ENCODE measurements around the gene CEACAM4.
"Not testable (repeated sequence)": the region's sequence is repeated elsewhere in the genome, so short reads cannot be mapped to it uniquely, and the experiment has no call there.

Gene CEACAM4

DNA sequence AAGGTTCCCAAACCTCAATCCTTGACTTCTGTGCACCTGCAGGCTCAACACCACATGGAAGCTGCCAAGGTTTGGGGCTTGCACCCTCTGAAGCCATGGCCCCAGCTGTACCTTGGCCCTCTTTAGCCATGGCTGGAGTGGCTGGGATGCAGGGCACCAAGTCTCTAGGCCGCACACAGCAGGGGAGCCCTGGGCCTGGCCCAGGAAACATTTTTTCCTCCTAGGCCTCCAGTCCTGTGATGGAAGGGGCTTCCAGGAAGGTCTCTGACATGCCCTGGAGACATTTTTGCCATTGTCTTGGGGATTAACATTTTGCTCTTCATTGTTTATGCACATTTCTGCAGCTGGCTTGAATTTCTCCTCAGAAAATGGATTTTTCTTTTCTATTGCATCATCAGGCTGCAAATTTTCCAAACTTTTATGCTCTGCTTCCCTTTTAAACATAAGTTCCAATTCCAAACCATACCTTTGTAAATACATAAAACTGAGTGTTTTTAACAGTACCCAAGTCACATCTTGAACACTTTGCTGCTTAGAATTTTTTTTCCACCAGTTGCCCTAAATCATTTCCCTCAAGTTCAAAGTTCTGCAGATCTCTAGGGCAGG lies 44.2 kb downstream of the CEACAM4 start:
- not testable (repeated sequence) for DNase-seq

- not testable (repeated sequence) for DNase-seq
Observed at GRCh38 chr19:41581068-41581467, 45.8 kb downstream of the CEACAM4 start.

DNA sequence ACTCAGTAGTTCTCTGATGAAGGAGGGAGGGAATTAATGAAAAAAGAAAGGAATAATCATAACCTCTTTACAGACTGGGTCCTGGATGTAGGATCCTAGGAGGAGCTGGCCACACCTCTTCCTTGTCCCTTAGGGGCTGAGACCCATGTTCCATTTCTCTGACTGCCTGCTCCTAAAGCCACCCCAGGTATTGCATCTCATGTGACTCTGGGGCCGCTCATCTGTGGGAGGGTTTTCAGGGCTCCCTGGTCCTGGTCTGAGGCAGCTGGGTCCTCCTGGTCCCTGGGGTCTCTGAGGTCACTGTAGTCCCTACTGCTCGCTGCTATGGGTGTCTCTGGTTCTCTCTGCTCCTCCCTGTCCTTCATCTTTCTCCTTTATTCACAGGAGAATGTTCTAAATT lies 48.0 kb downstream of the CEACAM4 start:
- no peak for DNase-seq

GRCh38 chr19:41577833-41578232 lies 49.0 kb downstream of the CEACAM4 start:
- no peak for DNase-seq

DNA sequence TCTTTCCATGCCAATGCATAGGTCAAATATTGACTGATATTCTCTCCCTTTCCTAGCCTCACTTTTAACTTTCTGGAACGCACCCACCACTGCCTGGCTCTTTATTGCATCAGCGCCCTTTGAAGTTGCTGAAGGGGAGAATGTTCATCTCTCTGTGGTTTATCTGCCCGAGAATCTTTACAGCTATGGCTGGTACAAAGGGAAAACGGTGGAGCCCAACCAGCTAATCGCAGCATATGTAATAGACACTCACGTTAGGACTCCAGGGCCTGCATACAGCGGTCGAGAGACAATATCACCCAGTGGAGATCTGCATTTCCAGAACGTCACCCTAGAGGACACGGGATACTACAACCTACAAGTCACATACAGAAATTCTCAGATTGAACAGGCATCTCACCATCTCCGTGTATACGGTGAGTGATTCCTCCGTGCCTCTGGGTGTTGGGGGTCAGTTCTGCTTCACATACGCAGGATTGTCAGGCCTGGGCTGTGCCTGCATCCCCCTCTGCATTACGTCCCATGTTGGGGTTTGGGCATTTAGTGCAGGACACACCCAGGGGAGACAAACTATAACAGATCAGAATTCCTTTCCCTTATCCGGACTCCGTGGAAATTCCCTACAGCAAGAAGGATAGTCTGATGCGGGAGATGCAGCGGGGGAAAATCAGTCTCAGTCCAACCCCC lies 49.6 kb downstream of the CEACAM4 start:
- no peak for DNase-seq

DNA sequence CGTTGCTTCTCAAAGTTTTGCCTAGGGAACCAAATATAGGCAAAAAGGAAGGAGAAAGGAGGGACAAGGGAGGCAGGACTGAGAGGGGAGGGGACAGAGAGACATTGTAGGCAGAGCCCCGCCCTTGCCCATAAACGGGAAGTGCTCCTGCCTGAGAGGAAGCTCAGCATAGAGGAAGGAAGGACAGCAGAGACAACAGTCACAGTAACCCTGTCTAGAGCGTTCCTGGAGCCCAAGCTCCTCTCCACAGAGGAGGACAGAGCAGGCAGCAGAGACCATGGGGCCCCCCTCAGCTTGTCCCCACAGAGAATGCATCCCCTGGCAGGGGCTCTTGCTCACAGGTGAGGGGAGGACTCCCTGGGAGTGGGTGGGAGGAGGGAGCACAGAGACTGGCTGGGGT lies 50.9 kb downstream of the CEACAM4 start, which contains the start of gene CEACAM21:
TSS of gene CEACAM21 (plus strand) at position 169 of the 400 bp plus-strand sequence. CDS start at position 278, 109 bp downstream.
- DNase-seq = no peak

DNA sequence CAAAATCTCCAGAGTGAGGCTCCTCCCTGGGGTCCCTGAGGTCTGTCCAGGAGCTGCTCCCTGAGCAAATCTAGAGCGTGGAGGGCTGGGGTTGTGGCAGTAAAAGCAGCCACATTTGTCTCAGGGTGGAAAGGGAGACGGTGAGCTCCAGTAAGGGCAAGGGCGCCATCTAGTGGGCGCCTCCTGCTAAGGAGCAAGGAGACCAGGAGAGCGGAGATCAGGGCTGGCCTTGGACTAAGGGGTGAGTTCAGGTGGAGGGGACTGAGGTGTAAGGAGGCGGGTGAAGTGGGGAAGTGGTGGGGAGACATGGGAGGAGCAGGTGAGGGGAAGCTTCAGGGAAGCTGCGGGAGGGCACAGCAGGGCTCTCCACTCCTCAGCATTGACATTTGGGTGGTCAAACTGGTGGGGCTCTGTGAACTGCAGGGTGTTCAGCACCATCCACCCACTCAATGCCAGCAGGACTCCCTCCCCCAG lies 56.2 kb downstream of the CEACAM4 start:
- peak; percentile 76 for DNase-seq

- no peak for DNase-seq
Observed at GRCh38 chr19:41570179-41570578, 56.7 kb downstream of the CEACAM4 start.

- DNase-seq = no peak
Observed at GRCh38 chr19:41569481-41570150, 57.3 kb downstream of the CEACAM4 start.

Measured in activated CD4-positive, alpha-beta T cell treated with anti-CD3 and anti-CD28 coated beads for 1 hour (primary cell).